DLD1 (cell line): ENCODE results near the gene GPR161.

ENCODE experiments used
- in situ Hi-C: cut with HindIII; loops from 2 replicates; pipeline ENCODE4 v1.10.0; 2017; ENCODE audit warnings: low sequenced_read_pairs

The GPR161 gene

GRCh38 chr1:168110896-168111545 is 25.7 kb downstream of the GPR161 start:
- in situ Hi-C loops, result no loop called here

DNA sequence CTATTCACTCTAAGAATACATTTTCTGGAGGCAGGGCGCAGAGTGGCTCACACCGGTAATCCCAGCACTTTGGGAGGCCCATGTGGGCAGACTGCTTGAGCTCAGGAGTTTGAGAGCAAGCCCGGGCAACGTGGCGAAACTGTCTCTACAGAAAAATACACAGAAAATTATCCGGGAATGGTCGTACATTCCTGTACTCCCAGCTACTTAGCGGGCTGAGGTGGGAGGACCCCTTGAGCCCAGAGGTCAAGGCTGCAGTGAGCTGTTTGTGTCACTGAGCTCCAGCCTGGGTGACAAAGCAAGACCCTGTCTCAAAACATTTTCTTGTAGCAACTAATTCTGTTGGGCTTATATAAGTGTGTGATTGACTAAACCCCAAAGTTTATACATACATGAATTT is 30.5 kb downstream of the GPR161 start:
- in situ Hi-C loops, result no loop called here

- in situ Hi-C loops, result no loop called here
Observed at GRCh38 chr1:168105846-168106245, 30.9 kb downstream of the GPR161 start.

DNA sequence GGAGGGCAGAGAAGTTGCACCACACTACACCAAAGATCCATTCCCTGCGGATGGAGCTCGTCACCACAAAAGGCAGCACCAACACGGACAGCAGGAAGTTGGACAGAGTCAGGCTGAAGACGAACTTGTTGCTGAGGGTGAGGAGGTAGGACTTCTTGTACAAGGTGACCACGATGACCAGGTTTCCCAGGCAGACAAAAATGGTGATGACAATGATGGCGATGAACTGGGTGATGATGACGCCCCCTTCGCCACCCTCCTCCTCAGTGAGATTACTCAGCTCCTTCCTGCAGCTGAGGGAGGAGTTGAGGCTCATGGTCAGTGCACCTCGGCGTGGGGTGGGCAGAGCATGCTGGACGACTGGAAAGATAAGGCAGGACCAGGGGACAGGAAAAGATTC is 32.2 kb downstream of the GPR161 start:
- in situ Hi-C loops, result no loop called here

DNA sequence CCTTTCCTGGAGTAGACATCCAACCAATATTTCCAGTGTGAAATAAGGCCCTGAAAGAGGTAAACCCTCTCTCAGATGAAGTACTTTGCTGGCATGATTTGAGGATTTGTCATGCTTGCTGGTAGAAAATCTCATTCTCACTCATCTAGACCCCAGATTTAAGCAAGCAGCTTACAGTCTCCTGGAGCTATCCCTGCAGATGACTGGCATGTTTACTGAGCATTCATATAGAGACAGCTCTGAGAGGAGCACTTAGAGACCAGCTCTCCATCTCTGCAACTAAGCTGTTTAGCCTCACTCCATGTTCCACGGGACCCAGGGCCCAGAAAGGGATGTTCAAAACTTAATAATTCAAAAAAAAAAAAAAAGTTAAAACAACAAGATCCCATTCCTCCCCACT is 34.2 kb downstream of the GPR161 start:
- in situ Hi-C loops, result no loop called here

DNA sequence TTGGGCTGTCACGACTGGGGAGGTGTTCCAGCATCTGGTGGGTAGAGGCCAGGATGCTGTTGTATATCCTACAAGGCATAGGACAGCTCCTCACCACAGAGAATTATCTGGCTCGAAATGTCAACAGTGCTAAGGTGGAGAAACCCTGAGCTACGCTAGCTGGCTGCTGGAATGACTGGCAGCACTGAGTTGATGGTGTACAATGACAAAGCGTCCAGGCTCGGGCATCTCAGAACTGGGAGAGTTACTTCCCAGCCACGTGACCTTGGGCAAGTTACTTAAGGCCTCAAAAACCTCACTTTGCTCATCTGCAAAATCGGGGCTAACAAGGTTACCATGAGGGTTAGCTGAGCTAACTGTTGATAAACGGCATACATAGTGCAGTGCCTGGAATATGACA is 35.4 kb downstream of the GPR161 start:
- in situ Hi-C loops, result no loop called here

- in situ Hi-C loops, result no loop called here
Observed at GRCh38 chr1:168100315-168101002, 36.3 kb downstream of the GPR161 start.

DNA sequence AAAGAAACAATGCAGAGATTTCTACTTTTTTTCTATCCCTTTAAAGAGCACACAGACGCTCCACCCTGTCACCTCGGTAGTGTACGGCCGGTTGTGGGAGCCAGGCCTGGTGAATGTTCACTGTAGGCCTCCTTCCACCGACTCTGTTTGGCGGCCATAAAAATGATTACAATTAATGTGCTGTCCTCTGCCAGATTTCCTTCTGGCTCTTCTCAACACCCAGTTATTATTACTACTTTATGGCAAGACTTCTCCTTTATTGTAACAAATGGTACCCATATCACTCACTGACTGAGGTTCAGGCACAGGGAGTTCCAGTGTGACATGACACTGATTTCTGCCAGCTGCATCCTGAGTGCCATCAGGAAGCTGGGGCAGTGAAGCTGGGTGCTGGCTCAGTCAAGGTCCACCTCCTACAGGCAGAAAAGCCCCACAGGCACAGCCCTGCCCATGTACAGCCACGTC is 37.4 kb downstream of the GPR161 start:
- in situ Hi-C loops, result no loop called here

DNA sequence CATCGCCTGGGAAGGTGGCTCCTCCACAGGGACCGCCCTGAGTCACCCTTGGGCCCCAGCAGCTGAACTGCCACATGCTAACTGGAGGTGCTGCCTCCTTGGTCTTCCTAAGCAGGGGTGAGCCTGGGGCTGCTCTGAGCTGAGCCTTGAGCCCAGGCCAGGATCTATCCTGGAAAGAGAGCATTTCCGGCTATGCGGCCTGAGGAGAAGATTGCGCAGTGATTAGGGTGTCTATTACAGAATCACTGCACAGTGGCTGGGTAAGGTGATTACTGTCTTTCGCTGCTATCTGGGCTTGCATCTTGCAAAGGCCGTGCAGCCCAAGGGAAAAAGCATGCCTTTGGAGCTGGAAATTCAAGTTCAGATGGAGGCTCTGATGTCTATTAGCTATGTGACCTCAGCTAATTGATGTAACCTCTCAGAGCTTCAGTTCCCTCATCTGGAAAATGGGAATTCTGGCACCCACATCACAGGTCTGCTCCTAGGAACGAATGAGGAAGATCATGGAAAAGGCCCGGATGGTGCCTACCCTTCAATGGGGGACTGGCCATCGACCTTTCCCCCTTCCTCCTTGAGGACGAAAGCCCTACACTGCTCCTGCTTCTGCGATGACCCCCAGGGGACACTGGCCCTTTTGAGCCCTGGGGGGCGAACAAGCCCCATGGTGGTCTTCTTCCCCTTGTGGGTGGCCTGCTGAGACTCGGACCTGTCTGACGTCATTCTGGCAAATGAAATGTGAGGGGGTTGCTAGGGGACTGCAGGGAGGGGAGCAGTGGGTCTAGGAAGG is 38.0 kb downstream of the GPR161 start:
- in situ Hi-C loops, result no loop called here

DNA sequence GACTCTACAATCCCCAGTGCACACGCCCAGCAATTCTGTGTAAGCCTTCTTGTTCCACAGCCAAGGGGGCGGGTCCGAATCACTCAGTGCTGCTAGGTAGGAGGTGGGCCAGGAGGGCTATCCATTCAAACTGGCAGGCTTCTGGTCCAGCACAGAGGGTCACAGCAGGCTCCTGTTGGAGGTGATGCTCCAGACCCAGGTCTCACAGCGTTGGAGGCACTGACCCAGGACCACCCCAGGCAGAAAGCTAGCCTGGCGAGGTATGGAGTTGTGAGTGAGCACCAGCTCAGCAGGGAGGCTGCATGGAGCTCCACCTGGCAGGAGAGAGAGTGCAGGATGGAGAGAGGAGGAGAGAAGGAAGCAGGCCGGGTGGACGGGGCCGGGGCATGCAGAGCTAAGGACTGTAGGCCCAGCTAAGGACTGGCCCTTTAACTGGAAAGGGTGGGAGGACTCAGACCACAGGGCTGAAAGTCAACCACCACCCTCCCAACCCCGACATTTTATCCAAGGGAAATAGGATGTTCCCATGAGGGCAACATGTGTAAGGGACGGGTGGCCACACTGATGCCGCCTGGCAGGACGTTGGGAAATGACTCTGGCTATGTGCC is 38.7 kb downstream of the GPR161 start:
- in situ Hi-C loops, result no loop called here

DNA sequence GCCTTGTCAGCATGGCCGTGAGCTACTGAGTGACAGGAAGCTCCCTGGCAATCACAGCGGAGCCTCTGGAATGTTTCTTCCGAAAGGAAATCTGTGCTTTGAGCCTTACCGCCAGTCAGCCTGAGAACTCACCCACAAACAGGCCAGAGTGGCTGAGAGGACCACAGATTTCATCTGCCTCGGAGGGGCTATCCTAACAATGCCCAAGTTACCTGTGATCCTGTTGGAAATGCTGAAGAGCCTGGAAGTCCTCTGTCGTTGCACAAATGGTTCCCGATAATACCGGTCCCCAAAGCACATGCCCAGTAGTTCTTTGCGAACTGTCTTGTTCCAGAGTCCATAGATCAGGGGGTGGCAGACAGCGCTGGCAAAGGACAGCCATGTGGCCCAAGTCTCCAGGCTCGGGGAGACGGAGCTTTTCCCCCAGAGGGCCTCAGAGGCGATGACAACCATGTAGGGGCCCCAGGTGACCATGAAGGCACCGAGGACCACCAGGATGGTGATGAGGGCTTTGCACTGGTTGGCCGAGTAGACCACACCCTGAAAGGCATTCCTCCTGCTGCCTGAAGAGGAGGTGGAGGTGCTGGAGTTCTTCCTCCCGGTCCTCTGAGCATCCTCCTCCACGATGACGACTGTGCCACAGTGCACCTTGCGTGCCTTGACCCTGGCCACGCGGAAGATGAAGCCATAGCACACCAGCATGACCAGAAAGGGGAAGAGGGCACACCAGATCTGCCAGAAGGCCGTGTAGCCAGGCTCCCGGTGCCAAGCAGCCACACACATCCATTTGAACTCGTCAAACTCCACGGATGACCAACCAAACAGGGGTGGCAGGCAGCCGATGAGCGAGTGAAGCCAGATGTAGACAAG is 40.2 kb downstream of the GPR161 start:
- in situ Hi-C loops, result no loop called here

DNA sequence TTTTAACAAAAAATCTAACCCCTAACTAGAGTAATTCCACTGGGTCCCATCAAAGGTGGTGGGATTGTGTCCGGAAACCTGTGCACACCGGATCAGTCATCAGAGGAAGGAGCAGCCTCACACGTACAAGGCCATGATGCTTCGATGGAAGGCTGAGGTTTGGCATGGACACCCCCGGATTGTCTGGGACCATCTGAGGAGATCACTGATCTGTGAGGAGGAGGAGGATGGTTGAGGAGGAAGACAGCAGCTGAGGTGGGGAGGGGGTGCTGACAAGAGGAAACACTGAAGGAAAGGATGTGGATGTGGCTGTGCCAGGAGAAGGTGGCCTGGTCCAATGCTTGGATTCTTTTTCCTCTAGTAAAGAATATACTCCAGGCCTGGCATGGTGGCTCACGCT is 41.3 kb downstream of the GPR161 start:
- in situ Hi-C loops, result no loop called here

- in situ Hi-C loops, result no loop called here
Observed at GRCh38 chr1:168093616-168094015, 43.1 kb downstream of the GPR161 start.

DNA sequence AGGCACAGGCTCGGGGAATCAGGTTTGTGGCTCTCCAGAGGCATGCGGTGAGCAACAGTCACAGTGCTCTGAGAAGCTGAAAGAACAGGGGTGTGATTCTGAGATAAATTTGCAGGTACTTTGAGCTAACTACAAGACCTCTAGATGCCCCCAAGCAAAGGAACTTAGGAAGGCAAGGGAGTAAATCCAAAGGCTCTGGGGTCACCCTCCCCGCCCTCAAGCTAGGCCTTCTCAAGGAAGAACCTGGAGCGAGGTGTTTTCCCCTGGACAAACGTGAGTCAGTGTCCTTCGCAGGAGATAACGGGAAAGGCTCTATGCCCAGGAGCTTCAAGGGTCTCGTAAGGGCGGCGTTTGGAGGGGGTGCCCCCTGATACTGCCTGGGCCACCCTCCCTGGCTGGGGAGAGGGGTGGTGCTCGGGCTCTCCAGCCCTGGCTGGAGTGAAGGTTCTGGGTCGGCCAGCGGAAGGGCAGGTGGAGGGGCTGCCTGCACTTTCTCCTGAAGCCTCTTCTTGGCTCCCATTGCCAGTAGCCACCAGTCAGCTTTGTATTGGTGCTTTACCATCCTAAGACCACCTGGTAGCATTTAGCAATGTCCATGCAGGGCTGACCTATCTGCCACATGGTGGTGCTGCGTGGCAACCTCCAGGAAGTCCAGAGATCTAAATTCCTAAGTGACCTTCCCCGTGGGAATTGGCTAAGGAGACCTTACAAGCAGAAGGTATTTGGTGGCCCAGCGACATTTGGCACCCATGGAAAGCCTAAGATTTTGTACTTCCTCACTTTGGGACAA is 44.0 kb downstream of the GPR161 start:
- in situ Hi-C loops, result no loop called here

GRCh38 chr1:168091720-168092550 is 44.8 kb downstream of the GPR161 start:
- in situ Hi-C loops, result no loop called here

DNA sequence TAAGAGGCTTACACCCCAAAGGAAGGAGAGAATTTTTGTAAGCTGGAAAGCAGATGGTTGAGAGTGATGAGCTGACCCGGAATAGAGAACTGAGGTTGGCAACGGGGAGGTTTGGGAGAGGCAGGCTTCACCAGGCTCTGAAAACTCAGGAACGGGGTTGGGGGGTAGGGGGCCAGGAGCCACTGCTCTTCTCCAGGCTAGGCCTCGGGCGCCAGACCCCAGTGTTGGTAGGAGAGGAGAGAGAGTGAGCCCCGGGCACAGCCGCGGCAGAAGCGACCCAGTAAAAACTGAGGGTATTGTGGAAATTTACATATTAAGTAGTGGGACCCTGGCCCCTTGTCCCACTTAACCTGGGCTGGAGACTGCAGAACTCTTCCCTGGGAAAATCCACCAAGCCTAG is 45.7 kb downstream of the GPR161 start:
- in situ Hi-C loops, result no loop called here

DNA sequence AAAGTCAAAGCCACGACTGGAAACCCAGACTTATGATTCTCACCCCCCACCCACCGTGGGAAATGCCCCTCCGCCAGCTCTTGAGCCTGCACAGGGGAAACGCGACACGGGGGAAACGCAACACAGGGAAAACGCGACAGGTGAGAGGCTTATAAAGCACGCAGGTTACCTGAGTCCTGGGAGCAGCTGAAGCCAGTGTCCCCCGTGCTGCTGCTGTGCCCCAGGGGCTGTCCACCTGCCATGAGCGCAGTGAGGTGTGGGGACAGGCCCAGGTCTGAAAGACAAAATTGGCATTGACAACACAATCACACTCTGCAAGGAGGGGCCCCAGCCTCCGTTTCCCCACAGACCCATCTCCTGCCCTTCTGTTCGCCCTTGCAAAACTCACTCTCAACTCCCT is 46.3 kb downstream of the GPR161 start:
- in situ Hi-C loops, result no loop called here

DNA sequence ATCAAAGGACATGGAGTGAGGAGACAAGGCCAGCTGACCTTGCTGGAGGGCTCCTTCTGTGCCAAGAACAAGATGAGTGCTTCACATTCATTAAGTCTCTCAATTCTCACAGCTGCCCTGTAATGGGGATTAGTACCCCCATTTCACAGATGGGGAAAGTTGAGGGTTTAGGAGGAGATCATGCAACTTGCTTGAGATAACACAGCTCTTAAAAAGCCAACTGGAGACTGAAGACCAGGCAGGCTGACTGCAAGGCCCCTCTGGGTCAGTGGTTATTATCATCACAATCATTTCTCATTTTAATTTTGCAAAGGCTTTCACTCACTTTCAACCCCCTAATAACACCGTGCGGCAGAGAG is 46.8 kb downstream of the GPR161 start:
- in situ Hi-C loops, result no loop called here
